Uterus (tissue), 4 donors: ENCODE results near the gene ETHE1. TPM values are rescaled to one million over a fixed set of nuclear protein-coding genes. Genes with fewer than 3 reads are reported as not detected.
A peak's percentile ranks its signal among the peaks of the same experiment; 100 is the strongest.

Experiments
- DNase-seq, 2 donors: peaks; one replicate each; pipeline ENCODE4 v3.0.0-alpha.2; 2019 to 2020
- H3K27ac ChIP-seq, 2 donors: fragments of 200-600 bp; sonication (generic); 1 replicate in 1 of 2; 2 replicates in 1 of 2; pipeline ENCODE4 v1.5.1; 2016 to 2018
- H3K27me3 ChIP-seq, 2 donors: fragments of 200-600 bp; sonication (generic); one replicate each; pipeline ENCODE4 v1.5.1; 2018 to 2019; ENCODE audit warnings: control low read depth in 1 of 2
- H3K36me3 ChIP-seq, 2 donors: fragments of 200-600 bp; sonication (generic); one replicate each; pipeline ENCODE4 v1.5.1; 2019; ENCODE audit warnings: control low read depth in 1 of 2
- H3K4me1 ChIP-seq, 2 donors: fragments of 200-600 bp; sonication (generic); one replicate each; pipeline ENCODE4 v1.5.1; 2018 to 2019; ENCODE audit warnings: control low read depth in 1 of 2
- H3K4me3 ChIP-seq, 2 donors: fragments of 200-600 bp; sonication (generic); 1 replicate in 1 of 2; 2 replicates in 1 of 2; pipeline ENCODE4 v1.5.1; 2018 to 2019; ENCODE audit warnings: mild to moderate bottlenecking in 1 of 2
- H3K9me3 ChIP-seq, 2 donors: fragments of 200-600 bp; sonication (generic); one replicate each; pipeline ENCODE4 v1.5.1; 2019; ENCODE audit warnings: control low read depth in 1 of 2
- POLR2A ChIP-seq, 2 donors: fragments of 450-650 bp; IDR thresholded peaks; one replicate each; pipeline ENCODE4 v1.6.1; 2016; ENCODE audit warnings: antibody characterized with exemption in 2 of 2, mild to moderate bottlenecking in 1 of 2, moderate library complexity in 1 of 2
- intact Hi-C: fragments of 100-400 bp; cut with DNase I; formaldehyde crosslinking; loops from one replicate; pipeline ENCODE4 v1.15.1; 2023; ENCODE audit warnings: low total_unique reads
- total RNA-seq, 4 donors: library from RNA; depleted of rRNA in 3 of 4; stranded (reverse); fragments of >200 nt in 3 of 4; gene quantifications; one replicate each; pipeline versions ENCODE4 v1.1.0 to v1.2.4, GENCODE V29; 2014 to 2023
- TF ChIP-seq, protein P1 (sequence below), 4 experiments: fragments of 200-600 bp in 2 of 4; fragments of 450-650 bp in 2 of 4; sonication (generic) in 2 of 4; IDR thresholded peaks; one replicate each; pipeline ENCODE4 v1.5.1; 2016 to 2019; ENCODE audit warnings: antibody characterized with exemption in 4 of 4, mild to moderate bottlenecking in 2 of 4, moderate library complexity in 1 of 4
- donor health status: DM: yes; HTN: yes; CAD: no.

ETHE1 gene
- total RNA-seq, 4 donors from 2014 or later: 0.77 to 29.0 (median 12.5) TPM

DNA sequence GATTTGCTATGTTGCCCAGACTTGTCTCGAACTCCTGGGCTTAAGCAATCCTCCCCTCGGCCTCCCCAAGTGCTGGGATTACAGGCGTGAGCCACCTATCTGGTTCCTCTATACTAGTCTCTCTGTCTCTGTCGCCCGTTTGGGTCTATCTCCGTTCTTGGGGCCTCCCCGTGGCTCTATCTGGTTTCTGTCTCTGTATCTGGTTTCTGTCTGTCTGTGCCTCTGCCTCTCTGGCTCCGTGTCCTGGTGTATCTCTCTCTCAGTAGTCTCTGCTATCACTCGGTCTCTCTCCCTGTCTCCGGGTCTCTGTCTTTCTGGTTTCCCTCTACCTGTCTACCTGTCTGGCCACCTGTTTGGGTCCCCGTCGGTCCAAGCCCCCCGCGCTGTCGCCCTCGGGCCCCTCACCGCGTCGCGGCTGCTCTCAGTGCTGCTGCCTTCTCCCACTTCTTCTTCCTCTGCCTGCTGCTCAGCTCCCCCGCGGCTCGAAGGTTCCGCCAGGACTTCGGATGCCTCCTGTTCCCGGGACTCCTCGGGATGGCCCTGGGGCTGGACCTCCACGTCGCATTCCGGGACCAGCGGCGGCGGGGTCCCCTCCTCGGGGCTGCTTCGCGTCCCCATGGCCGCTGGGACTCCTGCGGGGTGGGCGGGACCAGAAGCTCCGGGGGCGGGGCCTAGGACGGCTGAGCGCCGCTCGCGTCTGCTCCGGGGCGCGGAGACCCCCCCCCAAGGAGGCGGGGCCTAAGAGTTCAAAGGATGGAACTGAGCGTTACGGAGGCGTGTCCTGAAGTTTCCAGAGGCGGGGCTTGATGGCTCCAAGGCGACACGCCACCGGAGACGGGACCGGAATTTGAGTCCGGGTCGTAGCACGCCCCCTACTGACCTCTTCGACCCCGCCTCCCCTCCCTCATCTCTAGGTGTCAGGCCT lies 23.2 kb downstream of the ETHE1 start:
- Histone ChIP-seq H3K9me3 (no peaks in the 10 kb centered on the region), H3K27ac (peak overlapping the region; percentile 94 to 95), H3K4me1 (no peaks in the 10 kb centered on the region), H3K36me3 (no peaks in the 10 kb centered on the region), H3K4me3 (peak overlapping the region; percentile 93 to 98), H3K27me3 (no peaks in the 10 kb centered on the region)
- peak; percentile 98 to 99 for DNase-seq
- TF ChIP-seq, protein P1, sequence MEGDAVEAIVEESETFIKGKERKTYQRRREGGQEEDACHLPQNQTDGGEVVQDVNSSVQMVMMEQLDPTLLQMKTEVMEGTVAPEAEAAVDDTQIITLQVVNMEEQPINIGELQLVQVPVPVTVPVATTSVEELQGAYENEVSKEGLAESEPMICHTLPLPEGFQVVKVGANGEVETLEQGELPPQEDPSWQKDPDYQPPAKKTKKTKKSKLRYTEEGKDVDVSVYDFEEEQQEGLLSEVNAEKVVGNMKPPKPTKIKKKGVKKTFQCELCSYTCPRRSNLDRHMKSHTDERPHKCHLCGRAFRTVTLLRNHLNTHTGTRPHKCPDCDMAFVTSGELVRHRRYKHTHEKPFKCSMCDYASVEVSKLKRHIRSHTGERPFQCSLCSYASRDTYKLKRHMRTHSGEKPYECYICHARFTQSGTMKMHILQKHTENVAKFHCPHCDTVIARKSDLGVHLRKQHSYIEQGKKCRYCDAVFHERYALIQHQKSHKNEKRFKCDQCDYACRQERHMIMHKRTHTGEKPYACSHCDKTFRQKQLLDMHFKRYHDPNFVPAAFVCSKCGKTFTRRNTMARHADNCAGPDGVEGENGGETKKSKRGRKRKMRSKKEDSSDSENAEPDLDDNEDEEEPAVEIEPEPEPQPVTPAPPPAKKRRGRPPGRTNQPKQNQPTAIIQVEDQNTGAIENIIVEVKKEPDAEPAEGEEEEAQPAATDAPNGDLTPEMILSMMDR (IDR thresholded peaks at IDR 0.05): peak in 2 of 4 experiments; percentile 15 to 22
- TF ChIP-seq POLR2A (IDR thresholded peaks at IDR 0.05): peak; percentile 34 to 56
- intact Hi-C loops: no loop called here

DNA sequence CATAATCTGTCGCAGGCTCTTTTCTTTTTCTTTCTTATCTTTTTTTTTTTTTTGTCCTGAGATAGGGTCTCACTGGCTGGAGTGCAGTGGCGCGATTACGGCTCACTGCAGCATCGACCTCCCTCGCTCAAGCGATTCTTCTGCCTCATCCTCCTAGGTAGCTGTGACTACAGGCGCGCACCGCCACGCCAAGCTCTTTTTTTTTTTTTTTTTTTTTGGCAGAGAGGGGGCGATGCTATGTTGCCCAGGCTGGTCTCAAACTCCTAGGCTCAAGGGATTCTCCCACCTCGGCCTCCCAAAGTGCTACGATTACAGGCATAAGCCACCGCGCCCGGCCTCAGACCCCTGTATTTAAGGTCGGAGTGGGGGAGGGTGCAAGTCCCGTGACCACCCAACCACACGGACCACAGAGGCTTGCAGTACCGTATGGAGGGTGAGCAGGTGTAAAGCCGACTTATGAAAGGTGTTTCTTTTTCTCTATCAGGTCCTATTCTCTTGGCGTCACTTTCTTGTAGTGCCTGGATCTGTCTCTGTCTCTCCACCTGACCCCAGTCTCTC lies 24.5 kb downstream of the ETHE1 start:
- Histone ChIP-seq H3K27ac (no peak overlapping the region), H3K4me1 (no peaks in the 10 kb centered on the region), H3K4me3 (peak overlapping the region in 1 of 2 donors; percentile 93), H3K36me3 (no peaks in the 10 kb centered on the region), H3K27me3 (no peaks in the 10 kb centered on the region), H3K9me3 (no peaks in the 10 kb centered on the region)
- TF ChIP-seq, protein P1 (IDR thresholded peaks at IDR 0.05): no peak
- TF ChIP-seq POLR2A (IDR thresholded peaks at IDR 0.05): no peak
- DNase-seq: no peak
- intact Hi-C loops: no loop called here

DNA sequence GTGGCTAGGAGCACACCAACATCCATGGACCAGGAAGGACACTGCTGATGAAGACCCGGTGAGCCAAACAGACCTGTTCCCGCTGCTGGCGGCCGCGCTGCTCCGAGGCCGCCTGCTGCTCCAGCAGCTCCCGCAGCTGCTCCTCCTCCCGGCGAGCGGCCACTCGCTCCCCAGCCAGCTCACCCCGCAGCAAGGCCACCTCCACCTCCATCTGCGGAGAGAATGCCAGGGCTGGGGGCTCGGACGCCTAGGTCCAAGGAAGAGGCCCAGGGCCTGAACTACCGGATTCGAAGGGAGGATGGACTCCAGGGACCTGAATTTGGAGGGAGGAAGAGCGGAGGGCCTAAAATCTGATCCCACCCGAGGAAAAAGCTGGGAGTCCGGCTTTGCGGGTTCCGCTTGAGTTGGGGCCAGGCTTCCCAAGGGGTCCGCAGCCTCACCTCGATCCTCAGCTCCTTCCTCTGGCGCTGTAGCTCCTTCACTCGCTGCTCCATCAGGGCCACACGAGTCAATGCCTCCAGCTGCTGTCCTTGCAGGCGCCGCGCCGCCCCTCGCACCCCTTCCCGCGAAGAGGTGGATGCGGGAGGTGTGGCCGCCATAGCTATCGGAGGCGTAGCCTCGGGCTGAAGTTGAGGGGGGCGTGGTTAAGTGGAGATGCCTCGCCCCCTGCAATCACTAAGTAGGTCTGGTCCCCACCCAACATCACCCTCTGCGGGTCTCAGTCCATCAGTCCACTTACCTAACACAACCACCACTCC lies 25.2 kb downstream of the ETHE1 start:
- no peak overlapping the region for H3K4me3 ChIP-seq
- peak in 1 of 2 donors; percentile 21 for DNase-seq
- no peaks in the 10 kb centered on the region for H3K9me3 ChIP-seq
- H3K4me1 ChIP-seq: no peaks in the 10 kb centered on the region
- no peaks in the 10 kb centered on the region for H3K27me3 ChIP-seq
- TF ChIP-seq, protein P1 (IDR thresholded peaks at IDR 0.05): no peak
- no peak for TF ChIP-seq POLR2A (IDR thresholded peaks at IDR 0.05)
- no peaks in the 10 kb centered on the region for H3K36me3 ChIP-seq
- intact Hi-C loops: no loop called here
- no peak overlapping the region for H3K27ac ChIP-seq

DNA sequence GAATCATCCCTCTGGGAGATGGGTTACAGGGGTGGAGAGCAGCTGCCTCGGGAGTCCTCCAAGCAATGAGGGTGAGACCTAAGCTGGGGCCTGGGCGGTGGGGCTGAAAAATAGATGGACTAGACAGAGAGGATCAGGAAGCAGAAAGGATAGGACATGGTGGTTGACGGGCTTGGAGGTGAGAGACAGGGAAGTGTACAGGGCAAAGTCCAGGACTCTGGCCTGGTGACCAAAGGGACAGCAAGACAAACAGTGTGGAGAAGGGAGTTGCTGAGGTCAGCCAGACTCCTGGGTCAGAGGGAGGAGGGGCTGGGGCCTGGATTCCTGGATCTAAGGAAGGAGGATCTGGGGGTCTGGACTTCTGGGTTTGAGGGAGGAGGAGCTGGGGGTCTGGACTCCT lies 28.0 kb downstream of the ETHE1 start:
- no peaks in the 10 kb centered on the region for H3K36me3 ChIP-seq

DNA sequence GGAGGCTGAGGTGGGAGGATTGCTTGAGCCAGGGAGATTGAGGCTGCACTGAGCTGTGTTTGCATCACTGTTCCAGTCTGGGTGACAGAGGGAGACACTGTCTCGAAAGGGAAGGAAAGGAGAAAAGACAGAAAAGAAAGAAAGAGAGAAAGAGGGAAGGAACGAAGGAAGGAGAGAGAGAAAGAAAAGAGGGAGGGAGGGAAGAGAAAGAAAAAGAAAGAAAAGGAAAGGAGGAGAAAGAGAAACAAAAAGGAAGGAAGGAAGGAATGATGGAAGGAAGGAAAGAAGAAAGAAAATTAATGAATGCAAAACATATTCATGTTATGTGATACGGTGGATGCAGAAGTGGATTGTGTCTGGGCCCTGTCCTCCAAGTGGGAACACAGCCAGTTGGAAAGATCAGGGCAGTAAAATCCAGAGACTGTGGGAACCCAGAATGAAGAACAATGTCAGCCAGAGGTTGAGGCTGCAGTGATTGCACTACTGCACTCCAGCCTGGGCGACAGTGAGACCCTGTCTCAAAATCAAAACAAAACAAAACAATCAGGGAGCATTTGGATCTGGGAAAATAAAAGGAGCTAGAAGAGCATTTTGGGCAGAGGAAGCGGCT lies 28.7 kb downstream of the ETHE1 start:
- no peak for TF ChIP-seq POLR2A (IDR thresholded peaks at IDR 0.05)
- TF ChIP-seq, protein P1 (IDR thresholded peaks at IDR 0.05): no peak
- H3K9me3 ChIP-seq: no peaks in the 10 kb centered on the region
- no peaks in the 10 kb centered on the region for H3K4me1 ChIP-seq
- H3K27me3 ChIP-seq: no peaks in the 10 kb centered on the region
- H3K4me3 ChIP-seq: no peak overlapping the region
- no peak for DNase-seq
- intact Hi-C loops: no loop called here
- no peak overlapping the region for H3K27ac ChIP-seq
- no peaks in the 10 kb centered on the region for H3K36me3 ChIP-seq

More for the DNA sequence above, 28.0 kb downstream of the ETHE1 start:
- H3K4me3 ChIP-seq: no peak overlapping the region
- H3K27ac ChIP-seq: no peak overlapping the region
- H3K9me3 ChIP-seq: no peaks in the 10 kb centered on the region
- no peaks in the 10 kb centered on the region for H3K27me3 ChIP-seq
- H3K4me1 ChIP-seq: no peaks in the 10 kb centered on the region
- TF ChIP-seq POLR2A (IDR thresholded peaks at IDR 0.05): no peak
- intact Hi-C loops: no loop called here
- DNase-seq: no peak
